ENCODE results near the gene FAM169A.
"Not testable (repeated sequence)": the region's sequence is repeated elsewhere in the genome, so short reads cannot be mapped to it uniquely, and the experiment has no call there.

FAM169A gene

GRCh38 chr5:74865804-74866595 lies at the start of gene FAM169A:
TSS of gene FAM169A (minus strand) at chr5:74866387. CDS start at chr5:74841676, 24,711 bp downstream.
- DNase-seq (ENCODE audit: low read depth in 2 of 2, low spot score in 1 of 2), result peak in 1 of 2 donors; percentile 15

DNA sequence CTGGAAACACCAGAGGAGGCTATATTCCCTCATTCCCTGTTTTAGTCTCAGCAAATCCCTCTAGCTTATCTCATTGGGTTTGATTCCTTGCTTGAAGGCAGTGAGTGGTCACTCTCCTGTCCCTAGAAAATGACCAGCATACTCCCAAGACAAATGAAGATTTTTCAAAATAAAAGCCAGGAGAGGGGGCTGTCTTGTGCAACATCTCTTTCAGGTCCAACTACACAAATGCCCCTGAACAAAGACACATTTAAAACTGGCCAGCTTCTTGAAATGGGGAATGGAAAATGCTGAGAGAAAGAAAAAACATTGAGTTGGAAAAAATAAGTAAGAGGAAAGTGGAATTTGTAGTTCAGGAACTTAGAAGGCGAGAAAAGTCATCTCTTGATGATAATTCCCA lies 49.3 kb upstream of the FAM169A start:
- DNase-seq (ENCODE audit: low read depth in 2 of 2, low spot score in 1 of 2), result no peak

GRCh38 chr5:74911421-74911820 lies 45.2 kb upstream of the FAM169A start:
- DNase-seq (ENCODE audit: low read depth in 2 of 2, low spot score in 1 of 2), result not testable (repeated sequence)

DNA sequence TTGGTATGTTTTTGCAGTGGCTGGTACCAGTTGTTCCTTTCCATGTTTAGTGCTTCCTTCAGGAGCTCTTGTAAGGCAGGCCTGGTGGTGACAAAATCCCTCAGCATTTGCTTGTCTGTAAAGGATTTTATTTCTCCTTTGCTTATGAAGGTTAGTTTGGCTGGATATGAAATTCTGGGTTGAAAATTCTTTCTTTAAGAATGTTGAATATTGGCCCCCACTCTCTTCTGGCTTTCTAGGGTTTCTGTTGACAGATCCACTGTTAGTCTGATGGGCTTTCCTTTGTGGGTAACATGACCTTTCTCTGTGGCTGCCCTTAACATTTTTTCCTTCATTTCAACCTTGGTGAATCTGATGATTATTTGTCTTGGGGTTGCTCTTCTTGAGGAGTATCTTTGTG lies 43.7 kb upstream of the FAM169A start:
- DNase-seq (ENCODE audit: low read depth in 2 of 2, low spot score in 1 of 2), result not testable (repeated sequence)

GRCh38 chr5:74908237-74908636 lies 42.0 kb upstream of the FAM169A start:
- not testable (repeated sequence) for DNase-seq (ENCODE audit: low read depth in 2 of 2, low spot score in 1 of 2)

DNA sequence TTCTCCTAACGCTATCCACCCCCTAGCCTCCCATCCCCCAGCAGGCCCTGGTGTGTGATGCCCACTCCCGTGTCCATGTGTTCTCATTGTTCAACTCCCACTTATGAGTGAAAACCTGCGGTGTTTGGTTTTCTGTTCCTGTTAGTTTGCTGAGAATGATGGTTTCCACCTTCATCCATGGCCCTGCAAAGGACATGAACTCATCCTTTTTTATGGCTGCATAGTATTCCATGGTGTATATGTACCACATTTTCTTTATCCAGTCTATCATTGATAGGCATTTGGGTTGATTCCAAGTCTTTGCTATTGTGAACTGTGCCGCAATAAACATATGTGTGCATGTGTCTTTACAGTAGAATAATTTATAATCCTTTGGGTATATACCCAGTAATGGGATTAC lies 38.5 kb upstream of the FAM169A start:
- not testable (repeated sequence) for DNase-seq (ENCODE audit: low read depth in 2 of 2, low spot score in 1 of 2)

DNA sequence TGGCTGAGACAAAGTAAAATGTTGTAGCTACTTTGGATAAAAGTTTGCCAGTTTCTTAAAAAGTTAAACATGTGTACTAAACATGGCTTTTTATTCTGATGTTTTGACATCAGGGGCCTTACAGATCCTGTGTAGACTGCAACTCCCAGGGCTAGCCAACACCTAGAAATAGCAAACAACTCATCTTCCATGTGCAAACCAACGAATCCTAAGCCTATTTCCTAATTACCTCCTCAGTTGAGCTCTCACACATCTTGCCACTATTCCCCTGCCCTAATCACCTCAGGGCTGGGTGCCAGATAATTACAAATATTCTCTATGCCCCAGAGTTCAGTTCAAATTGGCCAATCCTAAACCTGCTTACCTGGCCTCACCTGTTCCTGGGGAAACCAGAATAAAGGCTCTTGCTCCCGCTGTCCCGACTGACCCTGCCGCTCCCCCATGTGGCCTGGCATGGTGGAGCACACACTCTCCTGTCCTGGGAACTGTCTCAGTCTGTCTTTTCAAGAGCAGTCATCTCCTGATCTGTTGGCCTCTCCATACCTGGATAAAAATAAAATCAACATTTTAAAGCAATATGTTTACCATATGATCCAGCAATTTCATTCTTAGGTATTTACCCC lies 37.1 kb upstream of the FAM169A start:
- DNase-seq (ENCODE audit: low read depth in 2 of 2, low spot score in 1 of 2), result no peak

GRCh38 chr5:74897049-74897448 lies 30.9 kb upstream of the FAM169A start:
- no peak for DNase-seq (ENCODE audit: low read depth in 2 of 2, low spot score in 1 of 2)

- DNase-seq (ENCODE audit: low read depth in 2 of 2, low spot score in 1 of 2), result no peak
Observed at GRCh38 chr5:74895906-74896305, 29.7 kb upstream of the FAM169A start.

DNA sequence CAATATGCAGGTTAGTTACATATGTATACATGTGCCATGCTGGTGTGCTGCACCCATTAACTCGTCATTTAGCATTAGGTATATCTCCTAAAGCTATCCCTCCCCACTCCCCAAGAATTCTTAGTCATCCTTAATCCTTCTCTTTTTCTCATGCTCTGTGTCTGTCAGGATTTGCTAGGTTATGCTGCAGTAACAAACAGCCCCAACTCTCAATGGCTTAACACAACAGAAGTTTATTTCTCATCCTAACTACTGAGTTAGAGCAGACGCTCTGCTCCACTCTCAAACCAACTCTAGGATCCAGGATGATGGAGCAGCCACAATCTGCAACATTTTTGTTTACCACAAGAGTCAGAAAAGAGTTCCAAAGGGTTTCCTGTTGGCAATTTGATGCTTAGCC lies 28.2 kb upstream of the FAM169A start:
- no peak for DNase-seq (ENCODE audit: low read depth in 2 of 2, low spot score in 1 of 2)

DNA sequence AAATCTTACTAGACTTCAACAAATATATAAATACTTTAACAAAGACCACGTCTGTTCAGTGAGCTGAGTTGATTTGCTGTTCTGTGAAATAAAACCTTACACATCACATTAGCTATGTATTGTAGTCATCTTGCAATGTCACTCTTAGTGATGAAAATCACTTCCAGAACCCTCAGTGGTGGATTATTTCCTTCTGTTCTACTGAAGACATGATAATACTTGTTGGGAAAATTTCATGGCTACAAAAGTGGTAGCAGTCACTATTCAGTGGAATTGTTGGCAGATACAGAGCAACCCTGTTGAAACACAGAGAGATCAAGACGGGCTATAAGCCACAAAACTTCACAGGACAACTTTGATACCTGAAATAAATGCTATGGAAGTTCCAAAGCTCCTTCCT lies 26.7 kb upstream of the FAM169A start:
- DNase-seq (ENCODE audit: low read depth in 2 of 2, low spot score in 1 of 2), result no peak

- DNase-seq (ENCODE audit: low read depth in 2 of 2, low spot score in 1 of 2), result no peak
Observed at GRCh38 chr5:74889523-74890105, 23.4 kb upstream of the FAM169A start.

DNA sequence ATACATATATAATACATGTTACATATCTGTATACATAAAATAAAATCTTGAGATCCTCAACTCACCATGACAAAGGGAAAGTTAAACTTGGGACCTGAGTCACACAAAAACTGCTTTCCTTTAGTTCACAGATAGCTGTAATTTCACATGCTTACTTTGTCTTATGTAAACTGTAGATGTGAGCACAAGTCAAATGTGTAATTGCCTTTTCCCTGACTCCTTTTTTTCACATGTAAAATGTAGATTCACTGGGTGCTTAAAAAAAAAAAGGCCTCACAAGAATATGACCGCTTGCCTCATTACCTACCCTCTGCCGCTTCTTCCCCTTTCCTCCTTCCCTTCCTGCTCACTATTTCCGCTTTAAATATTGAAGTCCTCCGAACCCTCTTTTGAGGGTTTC lies 21.9 kb upstream of the FAM169A start:
- DNase-seq (ENCODE audit: low read depth in 2 of 2, low spot score in 1 of 2), result no peak

- DNase-seq (ENCODE audit: low read depth in 2 of 2, low spot score in 1 of 2), result no peak
Observed at GRCh38 chr5:74885170-74885569, 19.0 kb upstream of the FAM169A start.

- DNase-seq (ENCODE audit: low read depth in 2 of 2, low spot score in 1 of 2), result not testable (repeated sequence)
Observed at GRCh38 chr5:74882379-74883134, 16.4 kb upstream of the FAM169A start.

DNA sequence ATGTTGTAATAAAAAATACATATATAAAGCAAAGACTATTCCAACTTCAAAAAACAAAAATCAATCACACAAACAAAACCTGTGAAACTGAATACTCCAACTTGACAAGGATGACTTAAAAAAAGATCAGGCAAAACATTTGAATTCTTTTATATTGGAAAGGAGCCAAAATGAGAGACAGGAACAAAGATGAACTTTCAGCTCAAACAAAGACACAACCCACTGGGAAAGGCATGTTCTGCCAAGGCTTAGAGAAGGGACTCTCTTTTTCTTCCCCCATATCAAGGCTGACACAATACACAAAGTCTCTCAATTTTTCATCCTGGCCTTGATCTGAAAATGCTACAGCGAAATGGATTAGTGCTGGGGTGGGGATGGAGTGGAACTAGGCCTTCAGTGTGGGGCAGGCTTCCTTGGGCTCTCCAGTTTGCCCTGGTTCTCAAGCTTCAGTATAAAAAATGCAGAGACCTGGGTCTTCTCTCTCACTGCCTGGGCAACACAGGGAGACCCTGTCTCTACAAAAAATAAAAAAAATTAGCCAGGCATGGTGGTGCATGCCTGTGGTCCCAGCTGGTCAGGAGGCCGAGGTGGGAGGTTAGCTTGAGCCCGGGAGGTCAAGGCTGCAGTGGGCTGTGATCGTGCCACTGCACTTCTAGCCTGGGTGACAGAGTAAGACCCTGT lies 11.6 kb upstream of the FAM169A start:
- no peak for DNase-seq (ENCODE audit: low read depth in 2 of 2, low spot score in 1 of 2)

DNA sequence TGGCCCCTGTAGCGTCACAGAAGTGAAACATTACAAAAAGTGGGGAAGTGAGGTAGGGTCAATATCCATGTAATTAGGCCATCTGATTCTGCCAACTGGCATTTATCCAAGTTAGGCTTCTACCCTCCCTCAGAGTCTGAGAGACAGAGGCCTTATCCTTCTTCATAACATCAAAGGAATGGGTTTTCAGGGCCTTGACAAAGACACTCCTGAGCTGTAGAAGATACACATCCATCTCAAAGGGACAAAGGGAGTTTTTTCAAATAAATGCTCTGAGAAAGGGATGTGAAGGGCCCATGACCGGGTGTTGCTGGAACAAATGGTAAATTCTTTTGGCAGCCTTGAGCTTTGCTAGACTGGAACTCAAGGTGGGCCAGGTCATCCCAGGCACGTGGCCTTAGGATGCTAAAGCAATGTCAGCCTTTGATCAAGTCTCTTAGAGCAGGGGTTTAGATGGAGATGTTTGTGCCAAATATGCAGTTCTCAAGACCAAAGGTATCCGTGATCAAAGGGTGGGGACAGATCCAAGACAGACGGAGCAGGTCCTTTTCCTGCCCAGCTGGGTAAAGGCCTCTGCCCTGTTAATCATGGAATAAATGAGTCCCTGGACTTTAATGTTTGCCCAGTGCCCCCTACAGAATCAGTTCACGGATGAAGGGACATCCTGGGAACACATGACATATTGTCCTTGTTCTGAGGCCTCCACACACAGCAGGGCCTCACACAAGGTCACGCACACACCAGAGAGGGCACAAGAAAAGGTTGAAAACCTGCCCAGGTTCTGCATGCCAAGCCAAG lies 10.0 kb upstream of the FAM169A start:
- DNase-seq (ENCODE audit: low read depth in 2 of 2, low spot score in 1 of 2), result no peak

GRCh38 chr5:74873525-74874249 lies 7.5 kb upstream of the FAM169A start:
- no peak for DNase-seq (ENCODE audit: low read depth in 2 of 2, low spot score in 1 of 2)

GRCh38 chr5:74870299-74871067 lies 4.3 kb upstream of the FAM169A start:
- DNase-seq (ENCODE audit: low read depth in 2 of 2, low spot score in 1 of 2), result no peak
